Gastroesophageal sphincter (tissue), 4 donors: ENCODE data around the gene CLEC4M. TPM values are rescaled to one million over a fixed set of nuclear protein-coding genes. Genes with fewer than 3 reads are reported as not detected.

Experiments
- ATAC-seq: fragments of 150-250 bp; one replicate; pipeline ENCODE4 v1.9.1; 2016; ENCODE audit warnings: mild to moderate bottlenecking, moderate library complexity
- H3K27ac ChIP-seq, 4 donors: fragments of 200-600 bp; sonication (generic) in 3 of 4; 1 replicate in 3 of 4; 2 replicates in 1 of 4; pipeline ENCODE4 v1.5.1; 2016 to 2019
- H3K27me3 ChIP-seq: fragments of 200-600 bp; sonication (generic); one replicate; pipeline ENCODE4 v1.5.1; 2019
- H3K36me3 ChIP-seq, 2 donors: fragments of 200-600 bp; sonication (generic); one replicate each; pipeline ENCODE4 v1.5.1; 2019; ENCODE audit warnings: control low read depth in 1 of 2
- H3K4me1 ChIP-seq, 3 donors: fragments of 200-600 bp; sonication (generic); 1 replicate in 2 of 3; 2 replicates in 1 of 3; pipeline ENCODE4 v1.5.1; 2016 to 2019; ENCODE audit warnings: control low read depth in 2 of 3
- H3K4me3 ChIP-seq, 2 donors: fragments of 200-600 bp; sonication (generic); one replicate each; pipeline ENCODE4 v1.5.1; 2019; ENCODE audit warnings: mild to moderate bottlenecking in 1 of 2, moderate library complexity in 1 of 2
- H3K9me3 ChIP-seq, 3 donors: fragments of 200-600 bp; sonication (generic); one replicate each; pipeline ENCODE4 v1.5.1; 2017 to 2019; ENCODE audit warnings: control low read depth in 2 of 3
- EP300 ChIP-seq: sonication (generic); formaldehyde crosslinking; IDR thresholded peaks from one replicate; pipeline ENCODE4 v1.6.1; 2017; ENCODE audit warnings: antibody characterized with exemption, mild to moderate bottlenecking
- POLR2A ChIP-seq, 2 donors: fragments of 450-650 bp; IDR thresholded peaks; one replicate each; pipeline ENCODE4 v1.6.1; 2017; ENCODE audit warnings: antibody characterized with exemption in 2 of 2, mild to moderate bottlenecking in 2 of 2, moderate library complexity in 1 of 2
- POLR2AphosphoS5 ChIP-seq: sonication (generic); formaldehyde crosslinking; IDR thresholded peaks from one replicate; pipeline ENCODE4 v1.6.1; 2017; ENCODE audit warnings: antibody characterized with exemption
- WGBS, 2 donors: methylation state at CpG; one replicate each; pipeline ENCODE4 v1.1.5; 2018; ENCODE audit warnings: low coverage in 1 of 2; 5-methylcytosine and 5-hydroxymethylcytosine counted together
- total RNA-seq, 4 donors: library from RNA; depleted of rRNA; stranded (reverse); fragments of >200 nt; gene quantifications; one replicate each; pipeline ENCODE4 v1.1.0, GENCODE V29; 2016
- TF ChIP-seq, protein P1 (sequence below), 4 experiments: fragments of 200-600 bp in 2 of 4; fragments of 450-650 bp in 2 of 4; sonication (generic) in 1 of 4; IDR thresholded peaks; one replicate each; pipeline ENCODE4 v1.5.1; 2017 to 2019; ENCODE audit warnings: antibody characterized with exemption in 4 of 4, mild to moderate bottlenecking in 2 of 4, moderate library complexity in 2 of 4

Gene CLEC4M
- total RNA-seq, 4 donors from 2014 or later: not detected

DNA sequence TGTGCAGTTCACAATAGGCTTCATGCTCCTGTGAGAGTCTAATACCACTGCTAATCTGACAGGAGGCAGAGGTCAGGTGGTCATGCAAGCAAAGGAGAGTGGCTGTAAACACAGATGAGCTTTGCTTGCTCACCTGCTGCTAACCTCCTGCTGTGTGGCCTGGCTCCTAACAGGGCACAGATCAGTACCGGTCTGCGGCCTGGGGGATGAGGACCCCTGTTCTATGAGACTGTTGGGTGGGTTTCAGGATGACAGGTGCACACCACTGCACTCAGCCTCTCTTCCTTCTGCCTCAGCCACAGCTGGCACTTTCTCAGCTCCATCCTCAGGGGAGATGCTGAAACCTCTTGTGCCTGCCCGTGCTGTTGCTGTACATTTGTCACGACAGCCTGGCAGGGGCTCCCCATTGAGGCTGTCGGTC is 40.8 kb upstream of the CLEC4M start:
- Histone ChIP-seq H3K9me3 (peaks cover 0 to 4% (median 0%) of the 10 kb centered on the region in 3 donors), H3K36me3 (no peaks in the 10 kb centered on the region), H3K4me3 (no peak overlapping the region), H3K4me1 (no peaks in the 10 kb centered on the region), H3K27me3 (peaks cover 84% of the 10 kb centered on the region), H3K27ac (no peak overlapping the region)
- ATAC-seq: no peak
- TF ChIP-seq EP300 (no peak), POLR2AphosphoS5 (no peak), POLR2A (IDR thresholded peaks at IDR 0.05) (no peak)
- TF ChIP-seq, protein P1, sequence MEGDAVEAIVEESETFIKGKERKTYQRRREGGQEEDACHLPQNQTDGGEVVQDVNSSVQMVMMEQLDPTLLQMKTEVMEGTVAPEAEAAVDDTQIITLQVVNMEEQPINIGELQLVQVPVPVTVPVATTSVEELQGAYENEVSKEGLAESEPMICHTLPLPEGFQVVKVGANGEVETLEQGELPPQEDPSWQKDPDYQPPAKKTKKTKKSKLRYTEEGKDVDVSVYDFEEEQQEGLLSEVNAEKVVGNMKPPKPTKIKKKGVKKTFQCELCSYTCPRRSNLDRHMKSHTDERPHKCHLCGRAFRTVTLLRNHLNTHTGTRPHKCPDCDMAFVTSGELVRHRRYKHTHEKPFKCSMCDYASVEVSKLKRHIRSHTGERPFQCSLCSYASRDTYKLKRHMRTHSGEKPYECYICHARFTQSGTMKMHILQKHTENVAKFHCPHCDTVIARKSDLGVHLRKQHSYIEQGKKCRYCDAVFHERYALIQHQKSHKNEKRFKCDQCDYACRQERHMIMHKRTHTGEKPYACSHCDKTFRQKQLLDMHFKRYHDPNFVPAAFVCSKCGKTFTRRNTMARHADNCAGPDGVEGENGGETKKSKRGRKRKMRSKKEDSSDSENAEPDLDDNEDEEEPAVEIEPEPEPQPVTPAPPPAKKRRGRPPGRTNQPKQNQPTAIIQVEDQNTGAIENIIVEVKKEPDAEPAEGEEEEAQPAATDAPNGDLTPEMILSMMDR (IDR thresholded peaks at IDR 0.05): no peak
- WGBS, 2 donors: 40% methylated on average over 2 of the region's 5 CpGs; no CpG with 5 or more reads in 1 of the 2 donors

DNA sequence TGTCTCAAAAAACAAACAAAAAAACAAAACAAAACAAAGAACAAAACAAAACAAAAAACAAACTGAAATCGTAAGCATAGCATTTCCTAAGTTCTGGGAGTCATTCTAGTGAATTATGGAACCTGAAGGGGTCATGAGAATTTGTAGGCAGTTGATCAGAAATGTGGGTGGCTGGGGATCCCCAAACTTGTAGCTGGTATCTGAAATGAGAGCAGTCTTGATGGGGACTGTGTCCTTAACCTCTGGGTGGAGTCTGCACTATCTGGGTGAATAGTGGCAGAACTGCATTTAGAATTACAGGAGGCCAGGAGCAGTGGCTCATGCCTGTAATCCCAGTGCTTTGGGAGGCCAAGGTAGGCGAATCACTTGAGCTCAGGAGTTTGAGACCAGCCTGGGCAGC is 37.3 kb upstream of the CLEC4M start:
- ATAC-seq: no peak
- H3K27ac ChIP-seq: no peak overlapping the region
- H3K4me1 ChIP-seq: peaks cover 0 to 11% (median 0%) of the 10 kb centered on the region in 3 donors
- H3K27me3 ChIP-seq: peaks cover 87% of the 10 kb centered on the region
- WGBS, 2 donors: 69% methylated on average over 1 of the region's 2 CpGs; no CpG with 5 or more reads in 1 of the 2 donors
- H3K4me3 ChIP-seq: no peak overlapping the region
- no peaks in the 10 kb centered on the region for H3K9me3 ChIP-seq
- TF ChIP-seq POLR2AphosphoS5 (no peak), POLR2A (IDR thresholded peaks at IDR 0.05) (no peak), EP300 (no peak)
- TF ChIP-seq, protein P1 (IDR thresholded peaks at IDR 0.05): no peak
- no peaks in the 10 kb centered on the region for H3K36me3 ChIP-seq

DNA sequence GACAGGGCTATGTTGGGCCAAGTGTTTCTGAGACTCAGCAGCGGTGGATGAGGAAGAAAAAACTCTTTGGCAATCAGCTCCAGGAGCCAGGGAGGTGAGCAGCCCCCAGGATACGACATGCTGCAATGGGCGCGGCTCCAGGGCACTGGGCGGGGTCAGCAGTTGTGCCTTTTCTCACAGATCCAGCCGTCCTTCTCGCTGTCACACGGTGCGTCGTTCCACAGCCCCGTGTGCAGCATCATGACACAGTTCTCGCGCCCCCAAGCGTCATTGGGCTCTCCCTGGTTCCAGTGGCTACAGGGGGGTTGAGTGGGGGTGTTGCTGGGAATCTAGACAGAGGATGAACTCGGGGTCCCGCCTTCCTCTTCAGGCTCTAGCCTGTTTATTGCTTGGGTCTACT is 33.8 kb upstream of the CLEC4M start:
- Histone ChIP-seq H3K36me3 (no peaks in the 10 kb centered on the region), H3K9me3 (no peaks in the 10 kb centered on the region), H3K27me3 (peaks cover 89% of the 10 kb centered on the region), H3K4me1 (peaks cover 0 to 11% (median 0%) of the 10 kb centered on the region in 3 donors), H3K4me3 (no peak overlapping the region), H3K27ac (no peak overlapping the region)
- TF ChIP-seq POLR2A (IDR thresholded peaks at IDR 0.05) (no peak), POLR2AphosphoS5 (no peak), EP300 (no peak)
- TF ChIP-seq, protein P1 (IDR thresholded peaks at IDR 0.05): no peak
- WGBS, 2 donors: 3 to 6% methylated on average over 3 to 7 of the region's 16 CpGs
- no peak for ATAC-seq

DNA sequence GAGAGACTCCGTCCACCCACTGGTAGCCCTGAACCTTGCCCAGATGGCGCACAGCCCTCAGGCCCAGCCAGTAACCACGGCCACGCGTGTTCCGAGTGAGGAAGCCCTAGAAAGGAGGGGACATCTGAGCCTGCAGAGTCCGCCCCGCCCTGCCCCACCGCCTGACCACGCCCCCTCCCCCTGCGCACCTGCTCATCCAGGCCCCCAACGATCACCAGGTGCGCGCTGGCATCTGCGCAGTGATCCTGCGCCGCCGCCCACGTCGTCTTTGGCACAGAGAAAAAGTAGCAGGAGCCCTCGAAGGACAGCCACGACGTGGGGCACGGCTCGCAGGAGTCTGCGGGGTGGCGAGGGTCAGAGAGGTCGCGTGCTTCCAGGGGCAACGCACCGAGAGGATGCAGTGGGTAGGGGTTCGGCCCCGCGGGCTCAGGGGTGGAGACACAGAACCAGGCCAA is 33.2 kb upstream of the CLEC4M start:
- peaks cover 0 to 11% (median 0%) of the 10 kb centered on the region in 3 donors for H3K4me1 ChIP-seq
- H3K9me3 ChIP-seq: no peaks in the 10 kb centered on the region
- TF ChIP-seq EP300 (no peak), POLR2A (IDR thresholded peaks at IDR 0.05) (no peak), POLR2AphosphoS5 (no peak)
- TF ChIP-seq, protein P1 (IDR thresholded peaks at IDR 0.05): no peak
- H3K27ac ChIP-seq: no peak overlapping the region
- ATAC-seq: no peak
- no CpG with 5 or more reads among the region's 34 CpGs for WGBS, 2 donors
- peak overlapping the region in 1 of 2 donors; percentile 8 for H3K4me3 ChIP-seq
- H3K36me3 ChIP-seq: no peaks in the 10 kb centered on the region
- H3K27me3 ChIP-seq: peaks cover 89% of the 10 kb centered on the region
